D721Med (cell line): Measurements from ENCODE around the gene LY6G6F.

ENCODE experiments used
- DNase-seq: peaks from one replicate; pipeline ENCODE4 v3.0.0; 2011; ENCODE audit warnings: low spot score; ENCODE audit not compliant: insufficient read length
- FAIRE-seq: peaks from 2 replicates; lab custom pipeline; 2011; peaks lifted over from hg19 to GRCh38; lab: Jason Lieb, UNC
- CTCF ChIP-seq: IDR thresholded peaks from 2 replicates; pipeline ENCODE4 v1.5.1; 2012; ENCODE audit warnings: mild to moderate bottlenecking, control low read depth; ENCODE audit not compliant: insufficient read depth; ENCODE audit errors: missing control alignments

LY6G6F gene

GRCh38 chr6:31713465-31713864 is 6.8 kb downstream of the LY6G6F start:
- no peak for TF ChIP-seq CTCF
- DNase-seq (no peak), FAIRE-seq (no peak)

- TF ChIP-seq CTCF, result no peak
- DNase-seq, result no peak
- no peak for FAIRE-seq
Observed at GRCh38 chr6:31713991-31714684, 7.5 kb downstream of the LY6G6F start.

GRCh38 chr6:31715022-31715958 is 8.6 kb downstream of the LY6G6F start, which contains the start of gene LY6G6D:
Gene LY6G6D, plus strand, starts transcription at chr6:31715348. Its CDS starts 8 bp downstream, at chr6:31715356.
- FAIRE-seq (no peak), DNase-seq (no peak)
- TF ChIP-seq CTCF, result no peak

GRCh38 chr6:31717499-31718222 is 11.0 kb downstream of the LY6G6F start:
- TF ChIP-seq CTCF, result no peak
- DNase-seq, result no peak
- FAIRE-seq, result no peak

GRCh38 chr6:31718265-31718664 is 11.6 kb downstream of the LY6G6F start:
- DNase-seq, result no peak
- TF ChIP-seq CTCF, result no peak
- FAIRE-seq, result no peak

- DNase-seq (no peak), FAIRE-seq (no peak)
- no peak for TF ChIP-seq CTCF
Observed at GRCh38 chr6:31719001-31719400, 12.3 kb downstream of the LY6G6F start.
